Suppressor macrophage (primary cell): ENCODE results near the gene RNF213.
"Not testable (repeated sequence)": the region's sequence is repeated elsewhere in the genome, so short reads cannot be mapped to it uniquely, and the experiment has no call there.

Experiments used
- DNase-seq, 4 experiments: peaks; one replicate each; pipeline ENCODE4 v3.0.0-alpha.2; 2020 to 2022

Gene RNF213

DNA sequence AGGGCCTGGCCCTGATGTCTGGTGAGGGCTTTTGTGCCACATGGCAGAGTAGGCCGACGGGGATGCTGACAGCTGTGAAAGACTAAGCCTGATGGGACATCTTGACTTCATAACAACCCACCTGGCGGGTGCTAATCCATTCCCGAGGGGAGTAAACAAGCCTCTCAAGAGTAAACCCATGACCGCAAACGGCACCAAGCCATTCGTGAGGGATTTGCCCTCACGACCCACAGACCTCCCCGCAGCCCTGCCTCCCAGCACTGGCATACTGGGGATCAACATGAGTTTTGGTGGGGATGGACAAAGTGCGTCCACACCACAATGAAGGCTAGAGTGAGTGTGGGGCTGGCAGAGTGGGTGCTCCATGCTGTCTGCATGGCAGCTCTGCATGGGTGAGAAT, 11.7 kb downstream of the RNF213 start:
- DNase-seq = no peak

DNA sequence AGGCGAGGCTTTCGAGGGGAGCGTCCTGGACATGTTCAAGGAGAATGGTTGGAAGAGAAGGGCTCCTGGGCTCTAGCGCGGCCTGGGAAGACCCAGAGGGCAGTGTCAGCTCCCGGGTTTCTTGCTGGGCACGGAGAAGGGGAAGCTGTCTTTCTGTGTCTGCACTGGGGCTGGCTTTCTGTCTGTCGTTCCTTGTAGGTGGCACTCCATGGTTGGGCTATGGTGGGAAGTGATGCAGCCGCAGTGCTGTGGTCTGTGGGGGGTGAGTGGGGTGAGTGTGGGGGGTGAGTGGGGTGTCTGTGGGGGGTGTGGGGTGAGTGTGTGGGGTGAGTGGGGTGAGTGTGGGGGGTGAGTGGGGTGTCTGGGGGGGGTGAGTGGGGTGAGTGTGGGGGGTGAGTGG, 13.7 kb downstream of the RNF213 start:
- no peak for DNase-seq

DNA sequence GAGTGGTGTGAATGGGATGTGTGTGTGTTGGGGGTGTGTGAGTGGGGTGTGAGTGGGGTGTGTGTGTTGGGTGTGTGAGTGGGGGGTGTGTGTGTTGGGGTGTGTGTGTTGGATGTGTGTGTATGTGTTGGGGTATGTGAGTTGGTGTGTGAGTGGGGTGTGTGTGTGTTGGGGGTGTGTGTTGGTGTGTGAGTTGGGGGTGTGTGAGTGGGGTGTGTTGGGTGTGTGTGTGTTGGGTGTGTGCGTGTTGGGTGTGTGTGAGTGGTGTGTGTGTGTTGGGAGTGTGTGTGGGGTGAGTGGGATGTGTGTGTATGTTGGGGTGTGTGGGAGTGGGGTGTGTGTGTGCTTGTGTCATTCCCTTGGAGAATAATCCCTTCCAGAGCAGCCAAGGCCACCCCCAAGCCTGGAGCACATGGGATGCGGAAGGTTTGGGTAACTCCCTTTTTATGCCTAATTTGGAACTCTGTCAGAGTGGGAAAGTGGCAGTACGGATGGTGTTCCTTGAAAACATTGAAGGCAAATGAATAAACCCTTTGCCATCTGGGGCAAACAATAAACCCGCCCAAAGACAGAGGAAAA, 14.3 kb downstream of the RNF213 start:
- DNase-seq = no peak

DNA sequence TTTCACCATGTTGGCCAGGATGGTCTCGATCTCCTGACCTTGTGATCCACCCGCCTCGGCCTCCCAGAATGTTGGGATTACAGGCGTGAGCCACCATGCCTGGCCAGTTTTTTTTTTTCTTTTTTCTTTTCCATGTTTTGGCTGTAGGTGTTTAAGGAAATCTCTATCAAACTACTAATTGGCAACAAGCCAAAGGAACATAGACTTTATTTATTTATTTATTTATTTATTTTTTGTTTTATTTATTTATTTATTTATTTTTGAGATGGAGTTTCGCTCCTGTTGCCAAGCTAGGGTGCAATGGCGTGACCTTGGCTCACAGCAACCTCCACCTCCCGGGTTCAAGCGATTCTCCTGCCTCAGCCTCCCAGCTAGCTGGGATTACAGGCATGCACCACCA, 15.2 kb downstream of the RNF213 start:
- DNase-seq = not testable (repeated sequence)

DNA sequence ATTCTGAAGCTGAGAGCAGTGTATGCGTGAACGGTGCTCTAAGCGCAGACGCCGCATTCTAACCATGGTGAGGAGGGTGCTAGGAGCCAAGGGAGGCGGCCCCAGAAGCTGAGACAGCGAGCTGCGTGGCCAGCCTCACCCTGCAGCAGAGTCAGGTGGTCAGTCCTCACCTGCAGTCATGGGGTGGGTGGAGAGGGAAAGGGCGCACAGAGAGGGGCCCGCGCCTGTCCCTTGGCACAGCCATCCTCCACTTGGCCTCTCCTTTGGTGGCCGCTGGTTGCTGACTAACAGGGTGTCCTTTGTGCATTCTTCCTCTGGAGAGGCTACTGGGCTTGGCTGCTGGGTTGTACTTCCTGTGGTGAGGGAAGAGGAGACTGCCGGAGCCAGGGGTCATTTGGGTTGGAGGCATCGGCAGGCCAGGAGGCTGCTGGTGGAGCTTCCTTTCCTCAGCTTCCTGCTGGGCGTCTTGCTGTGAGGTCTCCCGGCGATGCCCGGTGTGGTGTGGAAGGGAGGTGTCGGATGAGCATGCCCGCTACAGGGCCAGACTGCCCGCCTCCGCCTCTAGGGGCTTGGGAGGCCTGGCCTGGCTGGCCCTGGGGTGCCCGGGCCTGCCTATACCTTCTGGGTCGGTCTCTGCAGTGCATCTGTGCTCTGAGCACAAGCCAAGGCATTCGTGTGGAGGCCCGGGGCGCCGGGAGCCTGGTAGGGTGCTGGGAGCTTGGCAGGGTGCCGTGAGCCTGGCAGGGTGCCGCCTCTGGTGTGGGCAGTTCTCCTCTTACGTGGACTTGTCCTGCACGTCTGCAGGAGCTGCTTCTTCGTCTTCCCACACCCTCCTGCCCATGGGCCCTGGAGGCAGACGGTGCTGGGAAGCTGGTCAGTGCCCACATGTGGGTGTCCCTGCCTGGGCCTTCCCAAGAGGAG, 17.4 kb downstream of the RNF213 start:
- no peak for DNase-seq

DNA sequence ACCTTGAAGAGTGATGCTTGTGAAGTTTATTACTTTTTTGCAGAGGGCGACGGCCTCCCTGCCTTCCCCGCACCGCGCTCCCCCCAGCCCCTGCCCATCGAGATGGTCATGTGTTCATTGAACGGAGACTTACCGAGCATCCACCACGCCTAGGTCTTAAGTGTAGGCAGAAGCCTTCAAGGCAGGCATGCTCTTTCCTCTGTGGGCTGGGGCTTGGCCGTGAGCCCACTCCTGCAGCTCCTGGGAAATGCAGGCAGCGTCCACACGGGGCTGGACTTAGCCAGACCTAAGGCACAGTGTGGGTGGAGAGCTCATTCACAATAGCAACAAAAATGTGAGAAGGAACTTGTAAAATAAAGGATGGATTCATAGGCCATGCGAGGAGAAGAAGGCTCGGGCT, 19.2 kb downstream of the RNF213 start:
- DNase-seq = peak in 1 of 4 experiments; percentile 87

DNA sequence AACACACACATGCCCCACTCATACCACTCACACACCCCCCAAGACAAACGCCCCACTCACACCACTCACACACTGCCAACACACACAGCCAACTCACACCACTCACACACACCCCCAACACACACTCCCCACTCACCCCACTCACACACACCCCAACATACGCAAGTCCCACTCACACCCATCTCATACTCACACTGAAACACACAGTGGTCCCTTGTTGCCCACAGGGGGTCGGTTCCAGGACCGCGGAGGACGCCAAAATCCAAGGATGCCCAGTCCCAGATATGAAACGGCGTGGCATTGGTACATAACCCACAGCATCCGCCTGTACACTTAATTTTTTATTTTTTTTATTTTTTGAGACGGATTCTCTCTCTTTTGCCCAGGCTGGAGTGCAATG, 20.9 kb downstream of the RNF213 start:
- no peak for DNase-seq

DNA sequence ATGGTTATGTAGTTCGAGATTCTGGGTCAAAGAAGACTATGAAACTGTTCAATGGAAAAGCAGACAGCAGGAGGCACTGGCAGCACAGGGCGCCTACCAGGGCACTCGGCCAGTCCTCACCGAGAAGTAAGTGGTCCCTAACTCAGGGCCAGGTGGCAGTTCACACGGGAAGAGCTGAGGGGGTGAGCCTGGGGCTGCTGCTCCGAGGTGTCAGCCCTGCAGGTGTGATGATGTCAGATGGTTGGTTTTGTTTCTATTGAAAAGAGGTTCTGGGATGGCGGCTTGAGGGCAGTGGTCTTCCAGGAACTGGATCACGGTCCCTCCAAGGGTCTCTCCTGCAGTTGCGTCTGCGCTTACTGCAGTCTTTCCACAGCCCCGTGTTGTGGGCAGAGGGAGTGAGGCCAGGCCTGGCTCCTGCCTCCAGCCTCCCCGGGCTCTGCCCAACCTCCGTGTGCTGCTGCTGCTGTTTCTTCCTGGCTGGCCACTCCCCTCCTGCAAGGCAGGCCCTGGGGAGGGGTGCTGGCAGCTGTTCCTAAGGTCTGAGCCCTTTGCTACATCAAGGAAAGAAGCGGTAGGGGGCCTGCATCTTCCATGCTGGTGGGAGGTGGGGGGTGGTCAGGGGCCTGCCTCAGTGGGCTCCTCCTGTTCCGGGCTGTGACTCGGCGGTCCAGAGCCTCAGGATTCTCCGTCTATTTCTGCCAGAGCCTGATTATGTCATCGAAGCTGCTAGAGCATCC, 22.6 kb downstream of the RNF213 start:
- DNase-seq = no peak

DNA sequence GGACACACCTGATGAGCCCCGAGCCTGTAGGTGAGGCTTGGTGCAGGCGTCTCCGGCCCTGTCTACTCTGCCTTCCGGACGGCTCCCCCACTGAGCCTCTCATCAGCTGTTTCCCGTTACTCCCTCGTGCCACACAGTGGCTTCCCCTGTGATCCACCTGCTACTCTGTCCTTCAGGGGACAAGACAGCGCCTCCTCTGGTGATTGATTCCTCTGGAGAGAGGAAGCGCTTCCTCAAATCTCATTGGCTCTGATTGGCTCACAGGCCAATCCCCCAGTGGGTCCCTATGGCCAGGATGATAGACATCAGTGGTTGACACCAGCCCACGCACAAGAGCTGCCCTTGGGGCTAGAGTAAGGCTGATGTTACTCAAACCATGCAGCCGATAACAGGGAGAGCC, 24.0 kb downstream of the RNF213 start:
- DNase-seq = peak in 3 of 4 experiments; percentile 11 to 63 (median 41)

DNA sequence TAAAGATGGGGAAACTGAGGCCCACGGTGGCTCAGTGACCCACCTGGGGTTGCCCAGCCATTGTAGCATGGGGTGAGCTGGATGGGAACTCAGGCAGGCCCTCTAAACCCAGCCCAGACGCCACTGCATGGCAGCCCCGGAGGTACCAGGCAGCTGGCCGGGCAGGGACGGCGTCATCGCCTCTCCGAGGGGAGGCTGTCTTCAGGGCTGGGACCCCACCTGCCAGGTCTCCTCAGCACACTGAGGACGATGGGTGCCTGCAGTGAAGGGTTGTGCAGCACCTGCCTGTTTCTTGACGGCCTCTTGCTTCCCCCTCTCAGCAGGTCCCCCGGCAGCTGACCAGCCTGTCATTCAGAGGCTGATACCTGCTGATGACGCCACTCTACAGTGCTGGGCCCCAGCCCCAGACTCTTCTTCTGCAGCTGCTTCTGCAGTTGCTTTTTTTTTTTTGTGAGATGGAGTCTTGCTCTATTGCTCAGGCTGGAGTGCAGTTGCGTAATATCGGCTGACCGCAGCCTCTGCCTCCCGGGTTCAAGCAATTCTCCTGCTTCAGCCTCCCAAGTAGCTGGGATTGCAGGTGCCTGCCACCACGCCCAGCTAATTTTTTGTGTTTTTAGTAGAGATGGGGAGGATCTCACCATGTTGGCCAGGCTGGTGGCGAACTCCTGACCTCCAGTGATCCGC, 24.7 kb downstream of the RNF213 start:
- peak in 2 of 4 experiments; percentile 31 to 42 for DNase-seq

DNA sequence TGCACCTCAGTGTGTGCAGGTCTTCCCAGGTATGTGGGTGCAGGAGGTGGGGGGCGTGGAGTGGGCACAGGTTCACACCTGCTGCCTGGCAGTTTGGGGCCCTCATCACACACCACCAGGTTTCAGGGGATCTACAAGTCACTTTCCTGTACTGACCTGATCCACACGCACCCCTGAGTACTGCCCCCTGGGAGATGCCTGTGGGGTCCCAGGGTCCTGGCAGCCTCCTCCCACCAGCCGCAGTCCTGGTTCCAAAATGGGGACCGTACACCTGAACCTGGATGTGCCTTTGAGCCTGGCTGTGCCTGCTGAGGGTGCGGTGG, 25.9 kb downstream of the RNF213 start:
- no peak for DNase-seq

DNA sequence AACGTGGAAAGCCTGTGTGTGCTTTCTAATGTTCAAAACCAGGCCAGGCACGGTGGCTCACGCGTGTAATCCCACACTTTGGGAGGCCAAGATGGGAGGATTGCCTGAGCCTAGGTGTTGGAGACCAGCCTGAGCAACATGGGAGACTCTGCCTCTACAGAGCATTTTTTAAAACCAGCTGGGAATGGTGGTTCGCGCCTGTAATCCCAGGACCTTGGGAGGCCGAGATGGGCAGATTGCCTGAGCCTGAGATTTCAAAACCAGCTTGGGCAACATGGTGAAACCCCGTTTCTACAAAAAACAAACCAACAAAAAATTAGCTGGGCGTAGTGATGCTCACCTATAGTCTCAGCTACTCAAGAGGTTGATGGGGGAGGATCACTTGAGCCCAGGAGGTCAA, 26.4 kb downstream of the RNF213 start:
- no peak for DNase-seq

DNA sequence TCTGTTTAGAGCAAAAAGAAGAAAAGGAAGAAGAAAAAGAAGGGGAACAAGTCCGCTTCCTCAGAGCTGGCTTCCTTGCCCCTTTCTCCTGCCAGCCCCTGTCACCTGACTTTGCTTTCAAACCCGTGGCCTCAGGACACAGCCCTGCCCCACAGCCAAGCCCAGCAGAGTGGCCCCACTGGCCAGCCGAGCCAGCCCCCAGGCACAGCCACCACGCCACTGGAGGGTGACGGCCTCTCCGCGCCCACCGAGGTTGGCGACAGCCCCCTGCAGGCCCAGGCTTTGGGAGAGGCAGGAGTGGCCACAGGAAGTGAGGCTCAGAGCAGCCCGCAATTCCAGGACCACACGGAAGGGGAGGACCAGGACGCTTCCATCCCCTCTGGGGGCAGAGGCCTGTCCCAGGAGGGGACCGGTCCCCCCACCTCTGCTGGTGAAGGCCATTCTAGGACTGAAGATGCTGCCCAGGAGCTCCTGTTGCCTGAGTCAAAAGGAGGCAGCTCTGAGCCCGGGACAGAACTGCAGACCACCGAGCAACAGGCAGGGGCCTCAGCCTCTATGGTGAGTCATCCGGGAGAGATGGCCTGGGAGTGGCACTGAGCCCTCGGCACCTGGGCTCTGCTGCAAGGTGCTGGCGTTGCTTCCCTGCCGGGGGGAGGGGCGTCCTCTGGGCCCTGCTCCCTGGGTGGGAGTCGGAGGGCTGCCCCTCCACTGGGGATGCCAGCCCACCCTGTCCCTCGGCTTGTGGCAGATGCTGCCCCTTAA, 27.3 kb downstream of the RNF213 start:
- peak; percentile 18 to 61 (median 47) for DNase-seq

DNA sequence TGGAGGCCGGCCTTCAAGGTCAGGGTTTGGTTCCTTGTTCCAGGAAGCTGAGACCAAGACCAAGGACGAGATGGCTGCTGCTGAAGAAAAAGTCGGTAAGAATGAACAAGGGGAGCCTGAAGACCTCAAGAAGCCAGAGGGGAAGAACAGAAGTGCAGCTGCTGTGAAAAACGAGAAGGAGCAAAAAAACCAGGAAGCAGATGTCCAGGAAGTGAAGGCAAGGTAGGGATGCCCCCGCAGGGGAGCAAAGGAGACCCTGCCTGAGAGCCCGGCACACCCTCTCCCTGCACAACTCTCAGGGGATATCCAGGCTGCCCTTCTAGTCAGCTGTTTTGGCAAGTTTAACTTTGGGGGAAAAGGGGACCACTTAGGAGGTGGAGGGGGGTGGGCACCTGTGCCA, 29.0 kb downstream of the RNF213 start:
- peak; percentile 27 to 59 (median 52) for DNase-seq

DNA sequence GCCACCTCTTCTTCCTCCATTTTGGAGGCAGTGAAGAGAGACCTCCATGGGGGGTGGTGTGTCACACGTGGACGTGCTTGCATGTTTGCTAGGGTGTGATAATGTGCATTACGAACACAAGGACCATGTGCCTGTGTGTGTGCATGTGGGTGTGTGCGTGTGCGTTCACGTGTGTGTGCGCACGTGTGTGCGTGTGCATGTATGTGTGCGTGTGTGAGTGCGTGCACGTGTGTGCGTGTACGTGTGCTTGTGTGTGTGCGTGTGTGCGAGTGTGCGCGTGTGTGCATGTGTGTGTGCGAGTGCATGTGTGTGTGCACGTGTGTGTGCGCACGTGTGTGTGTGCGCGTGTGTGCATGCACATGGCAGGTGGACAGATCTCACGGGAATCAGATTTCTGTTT, 29.5 kb downstream of the RNF213 start:
- DNase-seq = no peak

DNA sequence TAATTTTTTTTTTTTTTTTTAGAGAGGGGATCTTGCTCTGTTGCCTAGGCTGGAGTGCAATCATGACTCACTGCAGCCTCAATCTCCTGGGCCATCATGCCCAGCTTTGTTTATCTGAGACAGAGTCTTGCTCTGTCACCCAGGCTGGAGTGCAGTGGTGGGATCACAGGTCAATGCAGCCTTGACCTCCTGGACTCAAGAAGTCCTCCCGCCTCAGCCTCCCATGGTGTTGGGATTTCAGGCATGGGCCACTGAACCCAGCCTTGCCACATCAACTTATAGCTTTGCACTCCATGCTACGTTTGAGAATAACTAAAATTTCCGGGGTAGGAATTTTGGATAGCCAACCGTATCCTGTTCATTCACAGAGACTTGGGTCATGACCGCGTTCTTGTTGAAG, 30.6 kb downstream of the RNF213 start:
- no peak for DNase-seq

DNA sequence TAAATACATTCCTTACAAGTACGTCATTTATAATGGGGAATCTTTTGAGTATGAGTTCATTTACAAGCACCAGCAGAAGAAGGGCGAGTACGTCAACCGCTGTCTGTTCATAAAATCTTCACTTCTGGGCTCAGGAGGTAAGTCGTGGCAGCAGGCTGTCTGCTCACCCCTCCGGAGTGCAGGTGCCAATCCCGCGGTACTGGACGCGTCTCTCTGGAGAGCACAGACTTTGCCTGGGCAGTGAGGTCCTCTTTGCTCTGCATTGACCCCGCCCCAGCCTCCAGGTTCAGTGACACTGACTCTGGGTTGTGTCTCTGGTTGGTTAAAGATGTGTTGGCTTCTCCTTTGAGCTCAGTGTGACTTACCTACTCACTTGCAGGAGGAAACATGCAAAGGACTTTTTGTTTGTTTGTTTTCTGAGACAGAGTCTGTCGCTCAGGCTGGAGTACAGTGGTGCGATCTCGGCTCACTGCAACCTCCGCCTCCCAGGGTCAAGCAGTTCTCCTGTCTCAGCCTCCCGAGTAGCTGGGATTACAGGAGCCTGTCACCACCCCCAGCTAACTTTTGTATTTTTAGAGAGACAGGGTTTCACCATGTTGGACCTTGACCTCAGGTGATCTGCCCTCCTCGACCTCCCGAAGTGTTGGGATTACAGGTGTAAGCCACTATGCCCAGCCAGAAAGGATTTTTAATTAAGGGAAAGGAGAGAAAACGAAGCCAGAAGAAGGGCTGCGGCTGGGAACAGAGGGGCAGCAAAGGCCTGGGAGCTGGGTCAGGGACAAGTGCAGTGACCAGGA, 31.2 kb downstream of the RNF213 start:
- DNase-seq = no peak

DNA sequence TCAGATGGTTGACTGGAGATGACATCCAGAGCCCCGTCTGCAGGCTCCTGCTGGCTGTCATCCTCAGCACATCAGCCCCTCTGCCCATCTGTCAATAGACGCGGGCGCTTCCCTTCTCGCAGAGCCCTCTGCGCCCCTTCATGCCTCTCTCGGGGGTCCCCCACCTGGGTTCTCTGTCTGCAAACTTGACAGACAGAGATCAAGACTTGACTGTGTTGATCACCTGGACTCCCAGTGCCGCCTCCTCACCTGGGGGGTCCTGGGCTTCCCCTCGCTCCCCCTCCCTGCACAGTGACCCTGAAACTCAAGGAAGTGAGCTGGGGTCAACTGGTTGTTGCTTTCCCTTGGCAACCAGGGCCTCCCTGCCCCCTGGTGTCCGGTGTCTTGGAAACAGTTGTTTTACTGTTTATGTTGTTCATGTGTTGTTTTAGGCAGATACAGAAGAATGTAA, 31.9 kb downstream of the RNF213 start:
- no peak for DNase-seq

DNA sequence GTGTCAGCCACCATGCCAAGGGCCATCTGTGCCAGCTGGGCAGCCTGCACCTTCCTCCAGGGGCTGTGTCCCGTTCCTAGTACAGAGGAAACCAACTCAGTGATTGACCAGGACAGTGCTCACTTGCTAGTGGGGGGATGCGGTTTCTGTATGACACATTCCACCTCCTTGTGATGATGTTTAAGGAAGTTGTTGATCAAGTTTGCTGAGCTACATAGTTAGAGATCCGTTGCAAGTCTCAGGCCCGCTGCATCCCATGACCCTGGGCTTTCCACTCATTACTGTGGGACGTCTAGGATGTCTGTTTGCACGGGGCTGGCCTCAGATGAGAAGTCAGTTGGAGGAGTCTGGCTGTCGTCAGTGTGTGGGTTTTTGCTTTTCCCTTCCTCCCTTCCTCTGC, 33.6 kb downstream of the RNF213 start:
- peak; percentile 86 to 93 (median 92) for DNase-seq

DNA sequence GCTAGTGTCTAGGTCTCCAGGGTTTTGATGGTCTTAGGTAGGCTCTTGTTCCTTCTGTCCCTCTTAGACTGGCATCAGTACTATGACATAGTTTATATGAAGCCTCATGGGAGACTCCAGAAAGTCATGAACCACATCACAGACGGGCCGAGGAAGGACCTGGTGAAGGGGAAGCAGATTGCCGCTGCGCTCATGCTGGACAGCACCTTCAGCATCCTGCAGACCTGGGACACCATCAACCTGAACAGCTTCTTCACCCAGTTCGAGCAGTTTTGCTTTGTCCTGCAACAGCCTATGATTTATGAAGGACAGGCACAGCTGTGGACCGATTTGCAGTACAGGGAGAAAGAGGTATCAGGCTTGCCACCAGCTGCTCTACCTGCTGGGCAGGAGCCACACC, 34.0 kb downstream of the RNF213 start:
- no peak for DNase-seq

DNA sequence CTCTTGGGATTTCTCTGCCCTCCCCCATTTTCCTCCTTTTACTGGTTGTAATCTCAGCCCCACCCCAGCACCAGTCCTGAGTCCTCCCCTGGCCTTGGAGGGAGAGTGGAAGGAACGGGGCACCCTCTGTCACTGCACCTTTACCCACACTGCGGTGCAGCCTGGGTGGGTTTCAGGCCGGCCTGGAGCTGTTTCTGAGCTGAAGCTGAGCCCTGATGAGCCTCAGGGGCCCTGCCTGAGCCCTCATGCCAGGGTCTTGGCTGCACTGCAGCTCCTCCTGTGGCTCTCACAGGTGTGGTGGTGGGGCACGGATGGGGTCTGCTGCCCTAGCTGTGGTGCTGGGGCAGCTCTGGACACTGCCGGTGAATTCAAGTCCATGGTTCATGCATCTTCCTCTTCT, 34.5 kb downstream of the RNF213 start:
- DNase-seq = no peak
